HG03103 (cell line): Measurements from ENCODE around the gene ENPP6.
"Not testable (repeated sequence)": the region's sequence is repeated elsewhere in the genome, so short reads cannot be mapped to it uniquely, and the experiment has no call there.

Experiments used
- ATAC-seq: cut with Tn5 transposase; IDR thresholded peaks from one replicate; pipeline ENCODE4 v1.9.1; 2021; ENCODE audit warnings: low read depth; ENCODE audit not compliant: unreplicated experiment

The ENPP6 gene

DNA sequence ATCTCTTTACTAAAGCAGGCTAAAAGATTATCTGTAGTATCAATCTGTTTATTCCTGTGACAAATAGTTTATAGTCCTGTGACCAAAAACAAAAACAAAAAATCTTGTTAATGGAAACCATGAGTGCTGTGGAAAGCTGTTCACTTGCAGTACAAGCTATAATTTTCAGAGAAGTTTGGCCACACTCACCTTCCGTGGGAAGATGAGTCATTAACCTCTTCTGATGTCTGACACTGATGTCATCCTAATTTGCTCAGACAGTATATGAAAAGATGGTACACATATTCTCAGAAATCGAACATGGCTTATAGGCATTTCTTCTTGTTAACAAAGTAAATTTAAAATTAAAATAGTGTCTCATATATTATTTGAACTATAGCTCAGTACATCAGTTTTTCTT is 19.9 kb upstream of the ENPP6 start:
- no peak for ATAC-seq

DNA sequence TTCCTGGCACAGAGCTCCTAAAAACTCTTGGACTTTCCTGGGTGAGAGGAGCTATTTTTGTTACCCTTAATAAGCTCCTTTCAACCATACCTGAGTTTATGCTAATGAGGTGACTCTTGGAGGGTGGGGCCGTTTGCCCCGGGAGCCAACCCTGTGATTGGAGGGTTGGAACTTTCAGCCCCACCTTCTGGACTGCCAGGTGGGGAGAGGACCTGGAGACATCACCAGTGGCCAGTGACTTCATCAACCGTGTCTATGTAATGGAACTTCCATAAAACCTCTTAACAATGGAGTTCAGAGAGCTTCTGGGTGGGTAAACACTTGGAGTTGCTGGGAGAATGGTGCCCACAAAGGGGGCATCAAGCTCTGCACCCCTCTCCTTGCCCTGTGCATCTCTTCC is 17.9 kb upstream of the ENPP6 start:
- ATAC-seq, result no peak

DNA sequence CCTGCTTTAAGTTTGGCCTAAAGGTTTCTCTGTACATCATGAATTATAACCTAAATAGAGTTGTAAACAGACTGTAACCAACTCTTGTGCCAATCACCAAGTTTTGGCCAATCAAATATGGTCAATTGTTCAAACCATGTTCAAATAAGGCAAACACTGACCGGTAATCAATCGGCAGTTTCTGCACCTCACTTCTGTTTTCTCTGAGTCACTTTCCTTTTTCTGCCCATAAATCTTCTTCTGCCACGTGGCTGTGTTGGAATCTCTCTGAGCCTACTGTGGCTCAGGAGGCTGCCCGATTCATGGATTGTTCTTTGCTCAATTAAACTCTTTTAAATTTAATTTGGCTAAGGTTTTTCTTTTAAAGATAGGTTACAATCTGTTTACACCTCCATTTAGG is 16.5 kb upstream of the ENPP6 start:
- ATAC-seq, result no peak

DNA sequence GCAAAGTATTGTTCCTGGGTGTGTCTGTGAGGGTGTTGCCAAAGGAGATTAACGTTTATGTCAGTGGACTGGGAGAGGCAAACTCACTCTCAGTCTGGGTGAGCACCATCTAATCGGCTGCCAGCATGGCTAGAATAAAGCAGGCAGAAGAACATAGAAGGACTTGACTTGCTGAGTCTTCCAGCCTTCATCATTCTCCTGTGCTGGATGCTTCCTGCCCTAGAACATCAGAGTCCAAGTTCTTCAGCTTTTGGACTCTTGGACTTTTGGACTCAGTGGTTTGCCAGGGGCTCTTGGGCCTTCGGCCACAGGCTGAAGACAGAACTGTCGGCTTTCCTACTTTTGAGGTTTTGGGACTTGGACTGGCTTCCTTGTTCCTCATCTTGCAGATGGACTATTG is 15.3 kb upstream of the ENPP6 start:
- no peak for ATAC-seq

DNA sequence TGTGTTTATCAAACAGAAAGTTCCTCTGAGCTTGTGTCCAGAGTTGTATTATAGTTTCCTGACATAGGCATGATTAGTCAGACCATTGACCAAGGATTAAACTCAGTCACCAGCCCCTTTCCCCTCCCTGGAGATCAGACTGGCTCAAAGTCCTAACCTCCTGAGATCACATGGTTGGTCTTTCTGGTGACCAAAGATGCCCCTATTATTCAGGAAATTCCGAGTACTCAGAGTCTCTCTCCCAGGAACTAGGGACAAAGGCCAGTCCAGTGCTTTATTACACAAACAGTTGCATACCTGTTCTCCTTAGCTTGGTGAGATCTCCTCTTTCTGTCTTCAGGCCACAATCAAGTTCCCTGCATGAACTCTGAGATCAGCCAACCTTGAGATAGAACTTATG is 14.5 kb upstream of the ENPP6 start:
- ATAC-seq, result no peak

DNA sequence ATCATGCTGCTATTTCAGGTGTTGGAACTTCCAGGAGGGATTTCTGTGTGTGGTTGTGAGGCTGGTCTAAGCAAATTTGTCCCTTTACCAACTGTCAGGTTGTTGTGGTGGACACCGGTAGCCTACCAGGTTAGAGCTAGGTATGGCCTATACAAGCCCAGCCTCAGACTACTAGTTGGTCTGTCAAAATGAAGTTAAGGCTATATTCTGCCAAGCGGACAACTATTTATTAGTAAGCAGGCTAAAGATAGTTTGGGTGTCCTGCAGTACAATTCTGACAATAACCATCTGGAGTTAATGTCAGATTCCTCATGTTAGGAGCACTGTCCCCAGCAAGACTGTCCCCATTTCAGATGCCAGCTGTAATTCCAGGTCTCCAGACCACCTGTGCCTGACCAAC is 13.9 kb upstream of the ENPP6 start:
- ATAC-seq, result no peak

DNA sequence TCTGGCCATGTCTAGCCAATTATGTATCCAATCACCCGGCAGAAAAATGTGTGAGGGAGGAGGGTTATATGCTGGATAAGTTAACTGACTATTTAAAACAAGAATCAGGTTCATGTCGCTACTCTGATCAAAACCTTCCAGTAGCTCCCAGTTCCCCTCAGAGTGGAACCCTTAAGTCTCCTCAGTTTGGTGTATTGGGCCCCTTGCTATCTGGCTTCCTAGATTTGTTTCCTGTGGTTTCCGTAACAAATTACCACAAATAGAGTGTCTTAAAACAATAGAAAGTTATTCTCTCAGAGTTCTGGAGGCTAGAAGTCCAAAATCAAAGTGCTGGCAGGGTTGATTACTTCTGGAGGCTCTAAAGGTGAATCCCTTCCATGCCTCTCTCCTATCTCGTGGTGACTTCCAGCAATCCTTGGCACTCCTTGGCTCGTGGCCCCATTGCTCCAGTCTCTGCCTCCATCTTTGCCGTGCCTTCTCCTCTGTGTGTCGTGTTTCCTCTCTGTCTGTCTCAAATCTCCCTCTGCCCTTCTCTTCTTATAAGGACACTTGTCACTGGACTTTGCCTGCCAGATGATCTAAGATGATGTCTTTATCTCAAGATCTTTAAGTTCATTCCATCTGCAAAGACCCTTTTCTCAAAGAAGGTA is 10.5 kb upstream of the ENPP6 start:
- no peak for ATAC-seq

DNA sequence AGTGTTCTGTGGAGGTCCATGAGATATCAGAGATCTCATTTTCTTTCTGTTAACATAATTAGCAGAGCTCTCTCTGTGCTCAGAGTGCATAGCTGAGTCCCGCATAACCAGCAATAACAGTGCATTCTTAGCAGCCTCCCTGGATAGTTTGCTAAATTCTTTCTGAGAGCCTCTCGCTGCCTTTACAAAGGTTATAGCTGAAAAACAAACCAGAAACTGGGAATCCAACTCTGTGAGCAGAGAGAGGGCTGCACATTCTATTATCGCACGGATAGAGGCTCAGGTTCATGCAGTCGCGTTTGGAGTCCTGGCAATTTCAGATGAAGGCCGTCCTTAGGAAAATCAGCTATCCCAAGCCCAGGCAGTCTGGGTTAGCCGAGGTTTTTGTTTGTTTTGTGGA is 1.2 kb downstream of the ENPP6 start:
- ATAC-seq, result no peak

DNA sequence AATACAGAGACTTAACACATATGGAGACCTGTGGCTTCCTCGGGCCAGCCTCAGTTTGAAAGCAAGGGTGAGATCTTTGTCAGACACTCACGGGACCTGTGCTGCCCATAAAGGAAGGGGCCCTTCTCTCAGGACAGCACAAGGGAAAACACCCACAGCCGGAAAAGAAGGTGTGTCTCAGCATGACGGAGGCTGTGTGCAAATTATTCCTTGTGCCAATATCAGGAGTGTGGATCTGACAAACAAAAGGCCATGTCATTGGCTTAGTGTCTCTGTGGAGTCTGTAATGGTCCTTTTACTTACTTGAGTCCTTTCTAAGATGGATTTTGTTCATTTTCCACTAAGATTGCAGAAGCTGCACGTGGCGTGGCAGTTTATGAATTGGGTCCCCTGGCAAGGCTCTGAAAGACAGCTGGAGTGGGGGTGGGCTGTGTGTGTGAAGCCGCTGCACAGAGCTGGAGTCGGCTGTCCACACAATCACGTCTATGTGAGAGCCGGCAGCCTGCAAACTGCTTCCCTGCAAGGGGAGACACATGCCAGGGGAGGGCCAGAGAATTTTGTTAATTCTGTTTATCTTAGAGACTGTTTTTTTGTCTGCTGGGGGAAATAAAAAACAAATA is 1.9 kb downstream of the ENPP6 start:
- no peak for ATAC-seq

DNA sequence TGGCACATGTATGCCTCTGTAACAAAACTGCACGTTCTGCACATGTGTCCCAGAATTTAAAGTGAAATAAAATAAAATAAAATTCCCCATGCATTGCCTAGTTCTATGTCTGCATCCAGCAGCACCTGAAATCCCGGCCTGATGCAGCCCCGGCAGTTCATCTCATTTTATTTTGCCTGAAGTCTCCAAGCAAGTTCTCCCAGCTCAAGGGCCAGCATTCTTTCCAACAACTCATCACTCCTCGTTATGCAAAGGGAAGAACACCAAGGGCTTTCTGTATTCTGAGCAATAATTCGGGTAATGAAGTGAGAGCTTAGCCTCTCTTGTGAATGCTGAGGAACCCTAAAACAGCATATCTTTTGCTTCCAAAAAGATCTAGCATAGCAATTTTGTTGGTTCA is 2.7 kb downstream of the ENPP6 start:
- no peak for ATAC-seq

DNA sequence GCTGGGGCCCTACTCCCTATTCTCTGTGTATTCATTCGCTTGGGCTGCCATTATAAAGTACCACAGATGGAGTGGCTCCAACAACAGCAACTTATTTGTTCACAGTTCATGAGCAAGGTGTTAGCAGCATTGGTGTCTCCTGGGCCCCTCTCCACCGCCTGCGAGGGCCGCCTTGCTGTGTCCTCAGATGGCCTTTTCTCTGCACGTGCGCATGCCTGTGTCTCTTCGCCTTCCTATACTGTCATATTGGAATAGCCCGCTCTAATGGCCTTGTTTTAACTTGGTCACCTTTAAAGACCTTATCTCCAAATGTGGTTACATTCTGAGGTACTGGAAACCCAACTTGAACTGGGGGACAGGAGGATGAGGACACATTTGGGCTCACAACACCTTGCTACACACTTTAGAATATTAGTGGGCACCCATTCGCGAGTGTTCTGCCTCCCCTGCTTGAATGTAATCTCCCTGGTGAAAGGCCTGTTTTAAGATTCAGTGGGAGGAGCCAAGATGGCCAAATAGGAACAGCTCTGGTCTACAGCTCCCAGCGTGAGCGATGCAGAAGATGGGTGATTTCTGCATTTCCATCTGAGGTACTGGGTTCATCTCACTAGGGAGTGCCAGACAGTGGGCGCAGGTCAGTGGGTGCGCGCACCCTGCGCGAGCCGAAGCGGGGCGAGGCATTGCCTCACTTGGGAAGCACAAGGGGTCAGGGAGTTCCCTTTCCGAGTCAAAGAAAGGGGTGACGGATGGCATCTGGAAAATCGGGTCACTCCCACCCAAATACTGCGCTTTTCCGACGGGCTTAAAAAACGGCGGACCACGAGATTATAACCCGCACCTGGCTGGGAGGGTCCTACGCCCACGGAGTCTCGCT is 9.7 kb downstream of the ENPP6 start:
- not testable (repeated sequence) for ATAC-seq

DNA sequence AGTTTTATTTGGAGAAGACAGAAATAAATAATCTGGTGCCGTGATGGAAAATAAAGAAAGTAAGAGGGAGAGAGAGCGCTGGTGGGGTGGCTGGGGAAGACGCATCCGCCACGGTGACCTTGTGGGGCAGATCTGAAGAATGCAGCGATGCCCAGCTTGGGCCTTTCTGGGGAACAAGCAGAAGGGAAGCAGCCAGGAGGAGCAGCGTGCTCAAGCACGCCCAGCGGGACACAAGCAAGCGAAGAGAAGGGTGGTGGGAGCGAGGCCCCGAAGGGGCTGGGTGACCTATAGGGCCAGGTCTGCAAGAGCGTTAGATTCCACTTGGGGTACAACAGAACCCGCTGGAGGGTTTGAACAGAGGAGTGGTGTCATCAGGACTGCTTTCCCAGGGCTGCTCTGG is 12.4 kb downstream of the ENPP6 start:
- no peak for ATAC-seq

DNA sequence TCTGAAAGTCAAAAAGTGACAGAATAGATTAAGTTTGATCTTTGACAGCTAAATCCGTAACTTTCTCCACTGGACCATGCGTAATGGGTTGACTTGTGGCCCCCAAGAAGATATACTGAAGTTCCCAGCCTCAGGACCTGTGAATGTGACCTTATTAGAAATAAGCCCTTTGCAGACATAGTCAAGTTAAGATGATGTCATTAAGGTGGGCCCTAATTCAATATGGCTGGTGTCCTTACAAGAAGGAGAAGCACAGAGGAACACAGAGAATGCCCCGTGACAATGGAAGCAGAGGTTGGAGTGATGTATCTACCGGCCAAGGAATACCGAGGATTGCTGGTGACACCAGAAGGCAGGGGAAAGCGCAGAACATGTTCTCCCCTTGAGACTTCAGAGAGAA is 14.4 kb downstream of the ENPP6 start:
- ATAC-seq, result no peak

DNA sequence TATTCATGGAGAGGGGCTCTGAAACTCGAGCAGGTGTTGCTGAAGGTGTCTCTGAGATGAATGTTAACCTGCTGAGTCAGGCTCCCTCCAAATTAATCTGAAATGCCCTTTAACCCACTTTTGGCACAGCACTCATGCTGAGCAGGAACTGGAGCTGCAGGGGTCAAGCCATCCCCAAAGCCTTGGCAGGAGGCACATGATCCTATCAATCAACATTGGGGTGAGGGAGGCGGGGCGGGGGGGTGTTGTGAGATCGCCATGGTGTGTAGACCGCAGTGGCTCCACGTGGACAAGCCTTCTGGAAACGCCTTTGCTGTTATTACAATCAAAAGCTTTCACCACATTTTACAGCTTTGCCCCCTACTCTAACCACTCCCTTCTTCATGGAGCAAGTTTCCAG is 16.5 kb downstream of the ENPP6 start:
- no peak for ATAC-seq

DNA sequence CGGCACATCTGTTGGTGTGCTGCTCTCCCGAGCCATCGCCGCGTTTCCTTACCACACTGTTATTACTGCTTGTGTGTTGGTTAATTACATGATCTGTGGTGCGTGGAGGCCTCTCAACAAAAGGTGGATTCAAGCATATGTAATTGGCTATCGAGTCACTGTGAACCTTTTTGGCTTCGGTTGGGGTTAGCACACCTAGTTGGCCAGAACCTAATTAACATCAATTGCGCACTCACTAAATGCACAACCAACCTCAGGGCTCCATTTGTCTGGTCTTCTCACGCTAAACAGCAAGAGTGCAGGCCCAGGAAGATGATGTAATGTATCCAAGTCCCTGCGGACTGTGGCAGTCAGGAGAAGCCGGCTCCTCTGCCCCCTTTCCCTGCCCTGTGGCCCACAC is 17.4 kb downstream of the ENPP6 start:
- no peak for ATAC-seq

DNA sequence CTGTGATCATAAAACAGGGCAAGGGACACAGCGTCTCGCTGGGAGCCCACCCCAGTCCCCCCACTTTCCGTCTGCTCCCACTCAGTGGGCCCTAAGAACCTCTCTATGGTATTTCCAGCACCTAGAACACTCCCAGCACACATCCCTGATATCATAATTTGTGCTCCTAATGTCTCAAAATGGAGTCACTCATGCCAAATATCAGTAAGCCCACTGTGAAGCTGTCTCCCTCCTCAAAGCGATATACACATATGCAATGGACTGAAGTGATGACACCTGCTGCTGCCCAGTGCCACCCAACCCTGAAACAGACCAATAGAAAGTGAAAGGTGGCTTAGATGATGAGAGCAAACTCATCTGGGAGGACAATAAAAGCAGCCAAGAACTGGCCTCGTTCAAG is 17.9 kb downstream of the ENPP6 start:
- ATAC-seq, result no peak

DNA sequence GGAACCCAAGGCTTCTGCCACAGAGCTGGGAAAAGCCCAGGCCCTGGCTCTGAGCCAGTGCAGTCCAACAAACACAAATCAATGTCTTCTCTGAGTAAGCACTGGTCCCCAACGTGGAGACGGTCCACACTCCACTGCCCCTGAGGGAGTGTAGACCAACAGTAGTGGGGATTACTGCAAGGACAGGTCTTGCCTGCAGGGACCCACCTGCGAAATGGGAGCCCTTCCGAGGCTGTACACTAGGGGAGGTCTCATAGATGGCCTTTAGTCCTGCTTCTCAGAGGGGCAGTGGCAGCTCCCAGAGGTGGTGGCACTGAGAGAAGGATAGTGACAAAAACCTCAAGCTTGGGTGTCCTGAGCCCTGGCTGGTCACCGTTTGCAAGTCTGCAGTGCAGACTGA is 19.5 kb downstream of the ENPP6 start:
- ATAC-seq, result no peak

DNA sequence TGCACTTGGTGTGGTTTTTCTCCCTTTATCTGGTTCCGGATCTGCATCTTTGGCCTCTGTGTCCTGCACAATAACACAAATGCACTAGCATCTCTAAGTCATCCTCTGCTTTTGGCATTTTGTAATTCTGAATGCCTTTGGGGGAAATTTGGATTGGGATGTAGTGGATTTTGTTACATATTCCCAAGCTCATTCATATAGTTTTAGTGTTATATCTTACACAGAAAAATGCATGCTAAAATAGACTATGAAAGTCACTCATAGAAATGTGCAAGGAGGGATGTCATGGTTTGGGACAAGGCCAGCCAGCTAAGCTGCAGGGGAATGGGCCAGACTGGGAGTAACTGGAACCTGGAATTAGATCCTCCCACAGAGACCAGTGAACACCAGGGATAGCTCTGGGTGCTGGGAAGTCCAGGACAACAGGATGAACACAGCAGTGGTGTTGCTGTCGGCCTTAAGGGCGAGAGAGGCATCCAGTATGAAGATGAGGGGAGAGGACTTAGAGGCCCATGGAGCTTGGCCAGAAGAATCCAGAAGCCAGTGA is 20.1 kb downstream of the ENPP6 start:
- ATAC-seq, result no peak

DNA sequence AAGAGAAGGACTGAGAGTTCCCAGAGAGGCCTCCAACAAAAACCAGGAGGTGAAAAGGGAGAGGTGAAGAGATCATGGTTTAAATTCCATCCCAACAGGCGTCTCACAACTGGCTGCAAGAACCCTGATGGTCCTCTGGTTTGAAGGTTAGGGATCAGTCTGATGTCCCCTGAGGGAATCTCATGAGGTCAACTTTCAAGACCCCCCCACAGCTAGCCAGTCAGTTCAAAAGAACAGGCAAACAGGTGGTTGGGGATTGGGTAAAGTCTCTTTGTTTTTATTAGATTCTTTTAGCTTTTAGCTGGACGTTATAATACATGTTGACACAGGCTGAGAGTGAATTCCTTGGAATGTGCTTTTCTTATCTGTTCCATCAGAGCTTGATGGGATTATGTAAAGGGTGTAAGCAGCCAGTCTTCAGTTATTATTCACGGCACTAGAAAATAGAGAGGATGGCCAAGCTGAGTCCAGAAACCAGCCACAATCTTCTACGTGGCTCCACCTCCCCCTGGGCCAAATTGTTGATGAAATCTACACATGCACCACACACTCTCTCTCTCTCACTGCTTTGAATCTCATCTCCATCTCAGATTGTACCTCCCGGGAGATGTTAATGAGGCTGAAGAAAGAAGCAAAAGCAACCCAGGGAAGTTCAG is 20.8 kb downstream of the ENPP6 start:
- ATAC-seq, result no peak

DNA sequence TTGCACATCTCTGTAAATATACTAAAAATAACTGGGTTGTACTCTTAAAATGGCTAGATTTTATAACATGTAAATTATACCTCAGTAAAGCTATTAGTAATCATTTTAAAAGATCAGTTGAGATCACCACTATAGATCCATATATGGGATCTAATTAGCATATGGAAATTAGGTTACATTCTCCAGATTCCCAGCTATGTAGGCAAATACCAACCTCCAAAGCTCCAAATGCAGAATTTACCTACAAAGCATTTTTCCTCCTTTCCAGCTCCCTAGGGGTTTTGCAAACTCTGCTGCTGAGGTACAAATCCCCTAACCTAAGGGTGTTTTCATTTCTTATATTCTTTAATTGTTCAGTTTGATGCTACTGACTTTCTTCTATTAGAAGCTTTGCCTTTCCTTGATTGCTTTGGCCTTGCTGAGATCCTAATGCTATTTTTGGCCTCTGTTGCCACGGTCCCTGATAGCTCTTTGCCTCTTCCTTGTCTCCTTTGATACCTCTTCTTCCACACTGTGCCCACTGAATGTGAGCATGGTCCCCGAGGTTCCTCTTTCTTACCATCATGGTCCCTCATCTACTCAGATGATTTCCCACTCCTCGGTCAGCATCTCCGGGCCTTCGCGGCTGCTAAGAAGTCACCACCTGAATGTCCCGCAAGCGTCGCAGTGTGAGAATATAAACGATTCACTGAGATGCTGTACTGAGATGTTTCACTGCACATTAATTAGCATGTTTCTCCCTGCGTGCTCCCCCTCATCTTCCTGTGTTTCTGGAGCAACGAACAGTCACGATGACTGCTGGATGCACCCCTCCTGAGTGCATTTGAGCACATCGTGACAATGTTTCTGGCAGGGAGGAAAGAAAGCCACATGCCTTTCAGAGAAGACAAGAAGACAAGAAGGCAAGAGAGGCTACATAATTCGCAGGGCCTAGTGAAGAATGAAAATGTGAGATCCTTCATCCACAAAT is 23.8 kb downstream of the ENPP6 start:
- no peak for ATAC-seq
